Fibroblast of skin of left quadriceps (primary cell): ENCODE data around the gene AGAP3.
A peak's percentile ranks its signal among the peaks of the same experiment; 100 is the strongest.

Experiments used
- DNase-seq, 2 experiments: peaks; one replicate each; pipeline ENCODE4 v3.0.0-alpha.2; 2013; ENCODE audit warnings: low read depth in 2 of 2

The AGAP3 gene

DNA sequence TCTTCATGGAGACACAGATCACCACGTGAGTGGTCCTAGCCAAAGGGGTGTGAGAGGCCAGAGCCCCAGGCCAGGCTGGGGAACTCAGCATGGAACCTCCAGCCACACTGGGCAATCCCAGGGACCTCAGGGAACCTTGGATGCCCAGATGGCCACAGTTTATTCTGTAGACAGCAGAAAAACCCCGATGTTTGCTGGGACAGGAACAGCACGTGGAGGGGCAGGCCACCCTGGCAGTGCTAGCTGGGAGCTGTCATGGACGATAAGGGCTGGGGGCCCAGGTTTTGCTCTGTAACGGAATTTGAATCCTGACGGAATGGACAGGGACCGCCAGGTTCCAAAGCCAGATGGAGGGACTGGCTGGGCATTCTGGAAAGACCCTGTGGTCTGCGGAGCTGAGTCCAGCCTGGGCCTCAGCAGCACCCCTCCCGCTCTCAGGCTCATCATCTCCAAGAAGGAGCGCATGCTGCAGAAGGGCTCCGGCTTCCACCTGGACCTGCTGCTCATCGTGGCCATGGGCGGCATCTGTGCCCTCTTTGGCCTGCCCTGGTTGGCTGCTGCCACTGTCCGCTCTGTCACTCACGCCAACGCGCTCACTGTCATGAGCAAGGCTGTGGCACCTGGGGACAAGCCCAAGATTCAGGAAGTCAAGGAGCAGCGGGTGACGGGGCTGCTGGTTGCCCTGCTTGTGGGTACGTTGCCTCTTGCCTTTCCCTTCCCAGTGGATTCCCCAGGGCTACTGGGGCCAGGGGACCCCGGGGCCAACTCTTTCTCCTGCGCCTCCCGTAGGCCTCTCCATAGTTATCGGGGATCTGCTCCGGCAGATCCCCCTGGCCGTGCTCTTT, 11.2 kb upstream of the AGAP3 start:
- no peak for DNase-seq

- no peak for DNase-seq
These were observed 10.7 kb upstream of the AGAP3 start for GRCh38 chr7:151075662-151075971.

- DNase-seq: no peak
These were observed 10.3 kb upstream of the AGAP3 start for GRCh38 chr7:151075978-151076426.

GRCh38 chr7:151076863-151077704, 9.2 kb upstream of the AGAP3 start:
- no peak for DNase-seq

DNA sequence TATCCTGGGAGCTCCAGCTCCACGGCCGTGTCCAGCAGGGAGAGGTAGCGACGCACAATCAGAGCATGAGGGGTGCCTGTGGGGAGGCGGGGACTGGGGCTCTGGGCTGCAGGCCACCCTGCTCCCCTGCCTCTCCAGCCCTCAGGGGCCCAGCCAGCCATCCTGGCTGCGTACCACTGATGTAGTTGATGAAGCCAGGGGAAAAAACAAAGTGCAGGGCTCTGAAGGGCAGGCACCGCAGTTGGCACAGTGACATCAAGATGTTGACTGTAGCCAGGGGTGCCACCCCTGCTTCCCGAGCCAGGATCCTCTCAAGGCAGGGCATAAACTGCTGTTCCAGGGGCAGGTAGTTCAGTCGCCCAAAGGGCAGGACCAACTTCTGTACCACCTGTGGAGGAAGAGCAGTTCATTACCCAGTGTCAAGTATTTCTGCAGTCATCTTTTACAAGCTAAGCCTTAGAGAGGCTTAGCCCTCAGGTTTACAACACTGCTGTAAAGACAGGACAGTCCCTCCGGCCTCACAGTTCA, 8.5 kb upstream of the AGAP3 start:
- DNase-seq: no peak

- DNase-seq: no peak
These were observed 7.8 kb upstream of the AGAP3 start for GRCh38 chr7:151078233-151079040.

GRCh38 chr7:151079199-151079910, 6.9 kb upstream of the AGAP3 start:
- DNase-seq: no peak

DNA sequence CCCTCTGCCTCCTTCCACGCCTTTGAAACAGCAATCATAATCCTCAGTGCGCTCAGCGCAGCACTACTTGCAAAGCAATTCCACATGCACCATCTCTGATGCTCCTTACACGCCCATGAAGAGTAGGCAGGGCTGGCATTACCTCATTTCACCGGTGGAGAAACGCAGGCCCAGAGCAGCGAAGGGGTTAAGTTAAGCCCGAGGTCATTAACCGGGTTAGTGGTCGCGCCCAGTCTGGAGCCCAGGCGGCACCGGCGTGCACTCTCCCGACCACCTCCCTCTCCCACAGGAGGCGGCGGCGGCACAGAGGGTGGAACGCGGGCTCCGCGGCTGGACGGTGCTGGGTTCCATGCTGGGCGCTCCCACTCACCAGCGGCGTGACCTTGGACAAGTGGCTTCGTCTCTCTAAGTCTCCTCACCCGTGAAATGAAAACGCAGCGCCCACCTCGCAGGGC, 6.2 kb upstream of the AGAP3 start:
- no peak for DNase-seq

GRCh38 chr7:151080522-151081169, 5.6 kb upstream of the AGAP3 start, which contains the start of gene FASTK:
Gene FASTK (minus strand): TSS chr7:151080809. CDS start chr7:151080766, 43 bp downstream.
- peak; percentile 74 to 78 for DNase-seq

- no peak for DNase-seq
These were observed 4.8 kb upstream of the AGAP3 start for GRCh38 chr7:151081170-151082101.

GRCh38 chr7:151082141-151083070, 3.9 kb upstream of the AGAP3 start:
- DNase-seq: no peak

- DNase-seq: no peak
These were observed 3.0 kb upstream of the AGAP3 start, which contains the start of gene TMUB1 for GRCh38 chr7:151083071-151083823. Gene TMUB1 (minus strand): TSS chr7:151083493. CDS start chr7:151082563, 930 bp downstream.

GRCh38 chr7:151083824-151084160, 2.5 kb upstream of the AGAP3 start:
- DNase-seq: no peak

DNA sequence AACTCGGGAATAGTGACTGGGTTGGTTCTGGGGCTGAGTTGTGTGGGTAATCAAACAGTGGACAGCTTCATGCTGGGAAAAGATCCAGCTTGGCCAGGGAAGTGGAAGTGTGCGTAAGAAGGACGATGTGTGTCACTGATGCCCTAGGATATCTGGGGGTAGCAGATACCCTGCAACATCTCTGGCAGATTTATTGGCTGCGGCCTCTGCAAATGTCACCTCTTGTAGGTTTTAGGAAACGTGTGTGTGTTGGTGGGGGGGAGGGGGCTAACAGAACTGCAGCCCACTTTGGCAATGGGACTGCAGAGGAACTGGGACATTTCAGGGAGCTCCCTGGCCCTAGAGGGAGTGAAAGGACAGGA, 965 bp upstream of the AGAP3 start:
- no peak for DNase-seq

DNA sequence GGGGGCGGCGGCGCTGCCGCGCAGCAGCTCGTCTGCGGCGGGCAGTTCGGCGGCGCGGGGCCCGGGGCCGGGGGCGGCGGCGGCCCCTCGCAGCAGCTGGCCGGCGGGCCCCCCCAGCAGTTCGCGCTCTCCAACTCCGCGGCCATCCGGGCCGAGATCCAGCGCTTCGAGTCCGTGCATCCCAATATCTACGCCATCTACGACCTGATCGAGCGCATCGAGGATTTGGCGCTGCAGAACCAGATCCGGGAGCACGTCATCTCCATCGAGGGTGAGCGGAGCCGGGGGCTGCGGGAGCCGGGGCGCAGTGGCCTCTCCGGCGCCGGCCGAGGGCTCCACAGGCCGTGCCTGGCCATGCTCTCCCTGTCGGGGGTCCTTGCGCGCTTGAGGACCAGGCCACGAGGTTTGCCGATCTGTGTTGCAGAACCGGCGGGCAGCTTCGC, 548 bp downstream of the AGAP3 start:
- DNase-seq: no peak

- DNase-seq: no peak
These were observed 1.2 kb downstream of the AGAP3 start for GRCh38 chr7:151087245-151088018.
